AG09319 (cell line): Measurements from ENCODE around the gene EFNA2.

Experiments
- DNase-seq: peaks from one replicate; pipeline ENCODE4 v3.0.0-alpha.2; 2010; ENCODE audit warnings: low read depth; ENCODE audit errors: extremely low read depth
- TF ChIP-seq, protein P1 (sequence below): IDR thresholded peaks from 2 replicates; pipeline ENCODE4 v1.5.1; 2011; ENCODE audit warnings: low read depth, mild to moderate bottlenecking, inconsistent platforms, low read length, moderate library complexity

The EFNA2 gene

DNA sequence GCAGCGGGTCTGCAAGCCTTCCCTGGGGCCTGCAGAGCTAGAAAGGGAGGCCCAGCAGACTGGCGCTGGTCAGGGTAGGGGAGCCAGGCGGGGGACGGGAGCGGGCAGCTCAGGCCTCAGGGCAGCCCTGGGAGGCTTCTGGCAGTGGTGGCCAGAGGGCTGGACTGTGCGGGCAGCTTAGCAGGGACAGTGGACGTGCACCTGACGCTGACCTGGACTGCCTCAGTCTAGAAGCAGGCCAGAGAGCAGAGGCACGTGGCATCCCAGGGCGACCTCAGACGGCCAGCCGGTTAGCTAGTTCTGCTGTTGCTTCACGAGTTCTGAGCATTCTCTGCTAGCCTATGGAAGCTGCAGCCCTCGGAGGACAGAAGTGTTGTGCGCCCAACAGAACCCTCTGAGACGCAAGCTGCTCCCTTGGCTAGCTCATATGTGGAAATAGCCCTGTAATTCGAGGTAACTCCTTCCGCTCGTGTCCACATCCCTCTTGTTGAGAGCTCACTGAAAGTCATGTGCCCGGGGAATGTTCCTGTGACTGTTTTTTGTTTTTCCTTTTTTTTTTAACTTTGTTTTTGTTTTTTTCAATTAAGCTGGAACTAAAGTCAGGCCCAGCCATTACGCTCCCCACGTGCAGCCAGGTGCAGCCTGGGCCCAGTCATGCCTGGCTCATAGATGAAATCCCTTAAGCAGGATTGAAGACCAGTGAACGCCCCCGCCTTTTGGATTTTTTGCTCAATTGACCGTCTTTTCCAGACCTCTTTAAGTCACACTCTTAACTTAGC is 12.2 kb upstream of the EFNA2 start:
- TF ChIP-seq, protein P1, sequence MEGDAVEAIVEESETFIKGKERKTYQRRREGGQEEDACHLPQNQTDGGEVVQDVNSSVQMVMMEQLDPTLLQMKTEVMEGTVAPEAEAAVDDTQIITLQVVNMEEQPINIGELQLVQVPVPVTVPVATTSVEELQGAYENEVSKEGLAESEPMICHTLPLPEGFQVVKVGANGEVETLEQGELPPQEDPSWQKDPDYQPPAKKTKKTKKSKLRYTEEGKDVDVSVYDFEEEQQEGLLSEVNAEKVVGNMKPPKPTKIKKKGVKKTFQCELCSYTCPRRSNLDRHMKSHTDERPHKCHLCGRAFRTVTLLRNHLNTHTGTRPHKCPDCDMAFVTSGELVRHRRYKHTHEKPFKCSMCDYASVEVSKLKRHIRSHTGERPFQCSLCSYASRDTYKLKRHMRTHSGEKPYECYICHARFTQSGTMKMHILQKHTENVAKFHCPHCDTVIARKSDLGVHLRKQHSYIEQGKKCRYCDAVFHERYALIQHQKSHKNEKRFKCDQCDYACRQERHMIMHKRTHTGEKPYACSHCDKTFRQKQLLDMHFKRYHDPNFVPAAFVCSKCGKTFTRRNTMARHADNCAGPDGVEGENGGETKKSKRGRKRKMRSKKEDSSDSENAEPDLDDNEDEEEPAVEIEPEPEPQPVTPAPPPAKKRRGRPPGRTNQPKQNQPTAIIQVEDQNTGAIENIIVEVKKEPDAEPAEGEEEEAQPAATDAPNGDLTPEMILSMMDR: no peak

DNA sequence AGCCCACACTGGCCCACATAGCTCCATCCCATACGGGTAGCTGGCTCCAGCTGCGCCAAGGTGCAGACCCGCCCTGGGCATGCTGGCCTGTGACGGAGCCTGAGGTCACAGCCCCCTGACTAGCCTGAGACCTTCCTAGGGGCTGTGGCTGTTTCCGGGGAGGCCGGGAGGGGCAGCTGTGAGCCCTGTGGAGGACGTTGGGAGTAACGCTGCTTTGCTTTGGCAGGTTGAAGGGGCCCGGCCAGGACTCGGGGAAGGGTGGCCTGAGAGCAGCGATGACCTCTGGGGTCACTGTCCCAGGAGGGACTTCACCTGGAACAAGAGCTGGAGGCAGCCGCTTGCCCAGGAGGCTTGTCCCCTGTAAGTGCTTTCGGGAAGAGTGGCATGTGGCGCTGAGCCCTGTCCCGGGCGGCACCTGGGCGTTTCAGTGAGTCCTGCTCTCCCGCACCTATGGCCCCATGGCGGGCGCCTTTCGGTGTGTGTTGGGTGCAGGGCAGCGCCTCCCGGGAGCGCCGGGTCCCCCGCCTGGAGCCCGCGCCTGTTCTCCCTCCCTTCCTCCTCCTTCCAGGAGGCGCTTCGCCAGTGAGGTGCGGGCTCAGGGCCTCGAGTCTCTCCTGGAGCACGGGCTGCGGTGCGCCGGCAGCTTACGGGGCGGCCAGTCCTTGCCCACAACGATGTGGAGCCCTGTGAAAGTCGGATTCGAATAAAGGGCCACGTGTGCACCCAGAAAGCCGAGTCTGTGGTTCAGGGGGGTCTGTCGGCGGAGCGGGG is 11.4 kb upstream of the EFNA2 start:
- TF ChIP-seq, protein P1: no peak
- no peak for DNase-seq

More for the DNA sequence above, 12.2 kb upstream of the EFNA2 start:
- no peak for DNase-seq

DNA sequence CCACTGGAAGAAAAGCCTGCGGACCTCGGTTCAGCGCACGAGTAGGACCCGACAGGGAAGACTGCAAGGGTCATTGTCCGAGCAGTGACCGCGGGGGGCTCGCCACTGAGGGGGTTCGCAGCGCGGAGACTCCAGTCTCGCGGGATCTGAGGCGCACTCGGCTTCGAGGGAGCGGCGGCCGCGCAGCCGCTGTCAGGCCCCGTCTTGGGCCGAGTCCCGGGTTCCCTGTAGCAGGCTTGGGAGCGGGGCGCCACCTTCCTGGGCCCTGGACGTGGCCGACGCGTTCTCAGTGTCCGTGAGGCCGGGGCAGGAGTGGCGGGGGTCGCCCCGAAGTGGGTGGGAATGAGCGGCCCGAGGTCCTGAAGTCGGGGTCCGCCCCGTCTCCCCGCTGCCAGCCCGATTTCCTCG is 10.8 kb upstream of the EFNA2 start:
- TF ChIP-seq, protein P1: no peak
- no peak for DNase-seq

DNA sequence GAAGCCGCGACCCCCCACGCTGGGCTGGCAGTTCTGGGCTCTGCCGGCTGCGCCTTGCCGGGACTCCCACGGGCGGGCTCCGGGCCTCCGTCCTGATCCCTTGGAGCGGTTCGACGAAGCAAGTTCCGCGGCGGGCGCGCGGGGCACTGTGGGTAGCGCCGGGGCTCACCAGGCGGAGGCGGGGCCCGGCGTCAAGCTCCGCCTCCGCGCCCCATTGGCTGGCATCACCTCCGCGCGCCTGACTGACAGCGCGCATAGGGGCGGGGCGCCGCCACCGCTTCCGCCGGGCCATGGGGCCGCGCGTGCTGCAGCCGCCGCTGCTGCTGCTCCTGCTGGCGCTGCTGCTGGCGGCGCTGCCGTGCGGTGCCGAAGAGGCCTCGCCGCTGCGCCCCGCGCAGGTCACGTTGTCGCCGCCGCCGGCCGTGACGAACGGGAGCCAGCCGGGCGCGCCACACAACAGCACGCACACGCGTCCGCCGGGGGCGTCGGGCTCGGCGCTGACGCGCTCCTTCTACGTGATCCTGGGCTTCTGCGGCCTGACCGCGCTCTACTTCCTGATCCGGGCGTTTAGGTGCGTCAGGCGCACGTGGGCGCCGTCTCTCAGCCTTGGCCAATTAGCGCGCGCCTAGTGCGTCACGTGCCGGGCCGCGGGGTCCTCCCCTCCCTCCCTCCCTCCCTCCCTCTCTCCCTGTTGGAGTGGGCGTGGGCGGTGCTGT is 10.3 kb upstream of the EFNA2 start, which contains the start of gene FAM174C:
Gene FAM174C (plus strand): TSS at position 271 of the 716 bp plus-strand sequence. CDS start 20 bp downstream, at position 291.
- TF ChIP-seq, protein P1: no peak
- peak; percentile 86 for DNase-seq

DNA sequence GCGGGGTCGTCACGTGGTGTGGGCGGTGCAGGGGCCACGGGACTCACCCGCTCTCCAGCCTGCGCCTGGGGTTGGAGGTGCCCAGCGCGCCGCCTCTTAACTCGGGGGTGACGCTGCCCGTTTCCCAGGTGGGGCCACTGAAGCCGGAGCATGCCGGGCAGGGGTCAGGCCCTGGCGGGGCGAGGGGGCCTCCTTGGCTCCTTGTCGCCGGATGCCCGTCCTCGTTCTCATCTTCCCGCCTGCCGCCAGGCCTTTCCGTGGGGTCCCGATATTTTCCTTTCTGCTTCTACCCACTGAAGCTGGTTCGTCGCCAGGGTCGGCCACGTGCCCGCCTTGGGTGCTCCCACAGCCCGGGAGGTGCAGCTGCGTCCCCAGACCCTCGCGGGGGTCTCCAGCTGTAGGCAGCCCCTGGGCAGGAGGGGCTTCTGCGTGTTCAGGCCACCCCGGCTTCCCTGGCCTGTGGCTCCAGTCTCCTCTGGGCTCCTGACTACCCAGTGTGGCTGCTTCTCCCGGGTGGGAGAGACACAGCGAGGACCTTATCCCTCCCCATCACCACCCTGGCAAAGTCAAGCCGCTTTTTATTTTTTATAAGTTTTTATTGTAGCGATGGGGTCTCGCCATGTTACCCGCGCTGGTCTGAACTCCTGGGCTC is 9.6 kb upstream of the EFNA2 start:
- TF ChIP-seq, protein P1: no peak
- no peak for DNase-seq

DNA sequence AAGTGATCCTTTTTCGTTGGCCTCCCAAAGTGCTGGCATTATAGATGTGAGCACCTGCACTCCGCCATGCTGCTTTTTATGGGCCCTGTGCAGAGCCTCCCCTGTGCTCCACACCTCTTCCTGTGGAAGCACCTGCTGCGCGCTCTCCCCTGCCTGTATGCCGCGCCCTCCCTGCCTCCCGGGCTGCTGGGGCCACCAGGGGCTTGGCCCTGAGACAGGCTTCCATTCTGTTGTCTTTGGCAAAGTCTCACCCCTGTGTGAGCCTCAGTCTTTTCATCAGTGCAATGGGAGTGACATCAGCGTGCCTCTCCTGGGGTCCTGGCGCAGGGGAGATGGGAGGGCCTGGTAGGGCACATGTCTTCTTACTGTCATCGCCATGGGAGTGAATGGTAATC is 9.0 kb upstream of the EFNA2 start:
- TF ChIP-seq, protein P1: no peak
- no peak for DNase-seq
